ENCODE measurements around the gene UAP1. TPM values are rescaled to one million over a fixed set of nuclear protein-coding genes. Genes with fewer than 3 reads are reported as not detected.

The UAP1 gene
- total RNA-seq, 1 experiment from 2014 or later = 26.9 TPM

DNA sequence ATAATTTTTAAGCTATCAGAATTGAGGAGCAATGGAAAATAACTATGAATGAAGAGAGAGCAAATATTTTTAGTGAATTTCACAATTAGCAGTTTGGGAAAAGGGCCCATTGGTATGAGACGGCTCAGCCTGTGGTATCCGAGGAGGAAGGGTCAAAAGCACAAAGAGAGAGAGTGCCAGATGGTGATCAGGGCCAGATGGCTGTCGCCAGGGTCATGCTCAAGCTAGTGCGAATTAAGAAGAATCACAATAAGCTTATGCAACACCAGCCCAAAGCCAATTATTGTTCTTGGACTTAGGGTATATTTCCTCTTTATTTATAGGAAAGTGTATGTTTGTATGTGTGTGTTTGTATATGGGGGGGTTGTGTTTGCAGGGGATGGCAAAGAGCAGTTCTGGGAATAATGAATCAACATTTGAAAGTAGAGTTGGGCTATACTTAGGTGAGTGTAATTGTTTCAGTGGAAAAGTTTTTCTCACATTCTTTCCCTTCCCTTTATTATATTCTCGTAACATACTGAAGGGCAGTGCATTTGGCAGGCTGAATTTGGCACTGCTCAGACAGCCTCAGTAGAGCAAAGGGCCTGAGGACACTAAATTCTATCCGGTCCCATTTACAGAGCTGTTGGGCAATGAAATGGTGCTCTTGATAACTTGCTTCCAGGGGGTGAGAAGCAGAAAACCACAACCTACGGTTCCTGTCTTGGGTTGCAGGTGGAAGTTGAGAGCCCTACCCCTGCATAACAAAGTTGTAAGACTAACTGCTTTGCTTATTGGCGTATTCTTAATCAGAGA is 51.3 kb downstream of the UAP1 start:
- Histone ChIP-seq H3K9ac (ENCODE audit: extremely low read depth, insufficient read length, low read length) (no peak overlapping the region), H3K56ac (ENCODE audit: insufficient read length, low read depth, low read length) (no peak overlapping the region), H2BK12ac (ENCODE audit: insufficient read length, low read depth, low read length) (no peak overlapping the region), H3K79me1 (ENCODE audit: insufficient read depth, low read depth, low read length, poor library complexity, severe bottlenecking) (no peaks in the 10 kb centered on the region), H3K27ac (ENCODE audit: insufficient read length, low read depth, low read length) (no peak overlapping the region), H3K23me2 (ENCODE audit: insufficient read length, low read depth, low read length, poor library complexity, severe bottlenecking) (no peaks in the 10 kb centered on the region), H2AK5ac (ENCODE audit: insufficient read length, low read length) (no peak overlapping the region), H3K18ac (ENCODE audit: insufficient read length, low read depth, low read length) (no peak overlapping the region), H2BK15ac (ENCODE audit: low read depth, low read length) (no peak overlapping the region), H2BK5ac (ENCODE audit: insufficient read length, low read length) (no peak overlapping the region), H4K91ac (ENCODE audit: insufficient read length, low read depth, low read length) (no peak overlapping the region), H2BK20ac (ENCODE audit: low read depth, low read length, poor library complexity, severe bottlenecking) (no peak overlapping the region), H3K23ac (ENCODE audit: insufficient read length, low read depth, low read length) (no peak overlapping the region), H2AFZ (ENCODE audit: low read length) (no peak overlapping the region), H3K14ac (ENCODE audit: insufficient read depth, low read length) (no peak overlapping the region), H3K27me3 (ENCODE audit: insufficient read depth, low read length) (no peaks in the 10 kb centered on the region), H3K4me1 (ENCODE audit: insufficient read depth, low read length) (no peaks in the 10 kb centered on the region), H4K5ac (ENCODE audit: insufficient read length, low read depth, low read length) (no peak overlapping the region), H4K8ac (replicated peaks; ENCODE audit: insufficient read length, low read depth, low read length) (no peak overlapping the region), H3T11ph (ENCODE audit: low read length) (no peak overlapping the region), H3K4ac (ENCODE audit: low read depth, low read length) (no peak overlapping the region), H3K79me2 (ENCODE audit: insufficient read depth, low read length) (no peaks in the 10 kb centered on the region), H2BK120ac (ENCODE audit: low read depth, low read length, poor library complexity, severe bottlenecking) (no peak overlapping the region), H4K20me1 (ENCODE audit: control insufficient read depth, insufficient read depth, insufficient read length) (no peaks in the 10 kb centered on the region), H3K9me3 (ENCODE audit: control insufficient read depth, low read depth, low read length) (no peaks in the 10 kb centered on the region), H3K4me2 (ENCODE audit: insufficient read depth, insufficient read length, low read length) (no peak overlapping the region)
- Mint-ChIP-seq H3K4me3 (no peak overlapping the region), H3K27me3 (ENCODE audit: low read depth) (no peaks in the 10 kb centered on the region), H3K4me1 (peaks cover 2 to 5% of the 10 kb centered on the region in 2 experiments; a peak in 3 of 4 replicates), H3K27ac (no peak overlapping the region; a peak in 1 of 7 replicates), H3K36me3 (ENCODE audit: insufficient read depth in 1 of 3, low read depth in 3 of 3) (peaks cover 8 to 21% (median 11%) of the 10 kb centered on the region in 3 experiments), H3K9me3 (peaks cover 10 to 16% of the 10 kb centered on the region in 2 experiments)
- WGBS (ENCODE audit: extremely low coverage, insufficient read length, low lambda C conversion rate) = no CpG with 5 or more reads among the region's 8 CpGs
- DNase-seq = no peak
- no peak for TF ChIP-seq CTCF (conservative IDR thresholded peaks at IDR 0.05)

Data from H9 (cell line).